K562 (cell line): ENCODE measurements around the gene GLIPR1. TPM values are rescaled to one million over a fixed set of nuclear protein-coding genes. Genes with fewer than 3 reads are reported as not detected.

Source experiments
- ATAC-seq: fragments of 200-7000 bp; cut with Tn5 transposase; 3 replicates; pipeline ENCODE4 v1.9.1; 2020; ENCODE audit warnings: moderate library complexity
- BruUV-seq: library from RNA; stranded (reverse); fragments of 400-500 nt; replicated peaks from 2 replicates; lab custom pipeline; 2021; lab: Mats Ljungman, UMichigan
- CTCF ChIA-PET: fragments of 300-600 bp; formaldehyde crosslinking; extraction: SDS; loops from one replicate; lab custom pipeline; 2021; ENCODE audit warnings: low intra/inter-chr PET ratio; lab: Yijun Ruan, JAX
- POLR2A ChIA-PET: fragments of 300-600, 350-650 bp; sonication (Branson Sonifier 250); formaldehyde crosslinking; extraction: SDS; loops from one replicate; lab custom pipeline; 2021; ENCODE audit warnings: antibody characterized with exemption, inconsistent platforms; lab: Yijun Ruan, JAX
- DNase-seq, 4 experiments: peaks; one replicate each; pipeline versions ENCODE4 v3.0.0 to v3.0.0-alpha.2; 2011 to 2018; ENCODE audit warnings: low spot score in 3 of 4, mixed read lengths in 3 of 4; ENCODE audit errors: extremely low read depth in 1 of 4
- FAIRE-seq: peaks from 2 replicates; lab custom pipeline; 2011; peaks lifted over from hg19 to GRCh38; lab: Jason Lieb, UNC
- H2AFZ ChIP-seq: 2 replicates; pipeline ENCODE4 v1.6.0; 2011; ENCODE audit warnings: low read depth, low read length, control low read depth, inconsistent platforms
- H3K27ac ChIP-seq: fragments of 200-600 bp; 3 replicates; pipeline ENCODE4 v1.8.0; 2011; ENCODE audit warnings: low read depth, mild to moderate bottlenecking, control low read depth, inconsistent platforms, low read length, moderate library complexity, mixed read lengths; ENCODE audit errors: extremely low read depth
- H3K27me3 ChIP-seq, 2 experiments: fragments of 300-600 bp in 1 of 2; 2 replicates in 1 of 2; 3 replicates in 1 of 2; pipeline versions ENCODE4 v1.6.0 to v1.8.0; 2011; ENCODE audit warnings: inconsistent platforms in 2 of 2, low read length in 2 of 2, mild to moderate bottlenecking in 1 of 2, mixed read lengths in 1 of 2, moderate library complexity in 1 of 2; ENCODE audit not compliant: control insufficient read depth in 2 of 2, insufficient read depth in 2 of 2
- H3K36me3 ChIP-seq: fragments of 300-600 bp; 3 replicates; pipeline ENCODE4 v1.8.0; 2011; ENCODE audit warnings: mild to moderate bottlenecking, low read length, inconsistent platforms; ENCODE audit not compliant: control insufficient read depth, insufficient read depth
- H3K4me1 ChIP-seq, 2 experiments: fragments of 200-600 bp in 1 of 2; replicated peaks in 1 of 2; 2 replicates in 1 of 2; 3 replicates in 1 of 2; pipeline versions ENCODE4 v1.5.1 to v1.8.0; 2011; ENCODE audit warnings: inconsistent platforms in 2 of 2, low read length in 2 of 2, mild to moderate bottlenecking in 1 of 2, mixed read lengths in 1 of 2, moderate library complexity in 1 of 2; ENCODE audit not compliant: control insufficient read depth in 2 of 2, insufficient read depth in 2 of 2
- H3K4me2 ChIP-seq: 2 replicates; pipeline ENCODE4 v1.6.1; 2011; ENCODE audit warnings: low read length, control low read depth, inconsistent platforms, mixed read lengths; ENCODE audit not compliant: insufficient read depth
- H3K4me3 ChIP-seq: fragments of 200-600 bp; sonication (generic), shearing (Covaris generic); 2 replicates; pipeline ENCODE4 v1.5.1; 2016; ENCODE audit warnings: control low read depth, inconsistent platforms
- H3K79me2 ChIP-seq: fragments of 200-600 bp; 3 replicates; pipeline ENCODE4 v1.8.0; 2011; ENCODE audit warnings: low read length, inconsistent platforms; ENCODE audit not compliant: control insufficient read depth, insufficient read depth
- H3K9ac ChIP-seq, 2 experiments: 2 replicates each; pipeline versions ENCODE4 v1.6.0 to v1.6.1; 2011; ENCODE audit warnings: low read depth in 2 of 2, low read length in 2 of 2, control low read depth in 1 of 2, inconsistent platforms in 1 of 2, mild to moderate bottlenecking in 1 of 2, mixed read lengths in 1 of 2; ENCODE audit not compliant: insufficient read depth in 1 of 2
- H3K9me1 ChIP-seq: one replicate; pipeline ENCODE4 v1.6.0; 2011; ENCODE audit warnings: inconsistent platforms, mild to moderate bottlenecking, low read length, moderate library complexity; ENCODE audit not compliant: control insufficient read depth, insufficient read depth
- H3K9me3 ChIP-seq: replicated peaks from 2 replicates; pipeline ENCODE4 v1.5.1; 2011; ENCODE audit warnings: low read depth, low read length, inconsistent platforms; ENCODE audit not compliant: control insufficient read depth, insufficient read depth
- H4K20me1 ChIP-seq: replicated peaks from 2 replicates; pipeline ENCODE4 v1.6.1; 2011; ENCODE audit warnings: low read length, inconsistent platforms, mixed read lengths; ENCODE audit not compliant: control insufficient read depth, insufficient read depth
- EWSR1 ChIP-seq: fragments of 450-650 bp; IDR thresholded peaks from 2 replicates; pipeline ENCODE4 v1.6.1; 2018; ENCODE audit warnings: borderline replicate concordance, mild to moderate bottlenecking, low read depth, moderate library complexity; ENCODE audit not compliant: partially characterized antibody
- FIP1L1 ChIP-seq: fragments of 200-400 bp; formaldehyde crosslinking; IDR thresholded peaks from 2 replicates; pipeline ENCODE4 v1.6.1; 2018; ENCODE audit warnings: mild to moderate bottlenecking, low read depth, low read length; ENCODE audit not compliant: poor library complexity, severe bottlenecking
- FUS ChIP-seq: fragments of 200-400 bp; formaldehyde crosslinking; optimal IDR thresholded peaks from 2 replicates; pipeline ENCODE3; 2017; ENCODE audit warnings: low read depth, low read length
- HNRNPL ChIP-seq: fragments of 200-400 bp; formaldehyde crosslinking; IDR thresholded peaks from 2 replicates; pipeline ENCODE4 v1.6.1; 2017; ENCODE audit warnings: low read depth, mild to moderate bottlenecking, low read length
- KDM1A ChIP-seq, 2 experiments: fragments of 450-650 bp; IDR thresholded peaks; 2 replicates each; pipeline ENCODE4 v1.6.1; 2016; ENCODE audit warnings: mild to moderate bottlenecking in 2 of 2
- MTA3 ChIP-seq: fragments of 450-650 bp; formaldehyde crosslinking; IDR thresholded peaks from 2 replicates; pipeline ENCODE4 v1.6.1; 2017; ENCODE audit warnings: mild to moderate bottlenecking, borderline replicate concordance
- NEUROD1 ChIP-seq: fragments of 150-350 bp; IDR thresholded peaks from 2 replicates; pipeline ENCODE4 v1.6.1; 2014; ENCODE audit warnings: borderline replicate concordance, low read length, low read depth; ENCODE audit not compliant: partially characterized antibody
- SAFB2 ChIP-seq: fragments of 200-400 bp; formaldehyde crosslinking; IDR thresholded peaks from 2 replicates; pipeline ENCODE4 v1.6.1; 2018; ENCODE audit warnings: borderline replicate concordance, low read length, low read depth, moderate library complexity; ENCODE audit not compliant: severe bottlenecking
- TEAD4 ChIP-seq, 2 experiments: sonication (generic) in 1 of 2; formaldehyde crosslinking in 1 of 2; IDR thresholded peaks; 2 replicates each; pipeline versions ENCODE4 v1.6.1 to v1.8.0; 2012 to 2022; ENCODE audit warnings: borderline replicate concordance in 1 of 2, inconsistent platforms in 1 of 2, low read length in 1 of 2, mild to moderate bottlenecking in 1 of 2, missing genetic modification reagents in 1 of 2
- ZNF12 ChIP-seq: sonication (generic); formaldehyde crosslinking; IDR thresholded peaks from 2 replicates; pipeline ENCODE4 v1.4.0; 2020; ENCODE audit warnings: mild to moderate bottlenecking, missing genetic modification reagents
- ZNF436 ChIP-seq: fragments of 250-450, 450-650 bp; sonication (Bioruptor Pico); formaldehyde crosslinking; IDR thresholded peaks from 2 replicates; pipeline ENCODE4 v1.7.0; 2020; ENCODE audit warnings: mild to moderate bottlenecking
- WGBS: fragments of 100-300 bp; shearing (Covaris generic); methylation state at CpG from one replicate; pipeline ENCODE4 v1.1.6; 2016; ENCODE audit warnings: low coverage, mixed read lengths; ENCODE audit not compliant: insufficient coverage; ENCODE audit errors: missing lambda C conversion rate; 5-methylcytosine and 5-hydroxymethylcytosine counted together
- in situ Hi-C: fragments of 300-500 bp; cut with MboI; formaldehyde crosslinking; loops from 4 replicates; pipeline ENCODE4 v1.15.0; 2018; ENCODE audit warnings: inconsistent platforms, mixed read lengths
- intact Hi-C: fragments of 100-400 bp; cut with micrococcal nuclease; formaldehyde crosslinking; loops from 2 replicates; pipeline ENCODE4 v1.14.2; 2022
- polyA plus RNA-seq, 8 experiments: library from polyadenylated mRNA; depleted of rRNA in 4 of 8; stranded (reverse) in 5 of 8; unstranded in 3 of 8; fragments of >200 nt; fragmentation: Nextera tagmentation in 2 of 8; fragmentation: Illumina TruSeq in 1 of 8; extraction: Ambion mirVana in 2 of 8; extraction: Trizol in 1 of 8; gene quantifications; 2 replicates each; pipeline versions ENCODE4 v1.2.1 to v1.2.3, GENCODE V29; 2011 to 2014; ENCODE audit warnings: inconsistent platforms in 1 of 8, missing spikeins in 1 of 8
- total RNA-seq, 7 experiments: library from RNA; depleted of rRNA in 6 of 7; stranded (reverse); fragments of >200 nt in 6 of 7; fragmentation: Illumina TruSeq in 2 of 7; extraction: Trizol in 2 of 7; gene quantifications; 2 replicates each; pipeline versions ENCODE4 v1.2.1 to v1.2.3, GENCODE V29; 2011 to 2021; ENCODE audit warnings: low replicate concordance in 1 of 7
- TF ChIP-seq, protein P1 (sequence below): fragments of 450-650 bp; formaldehyde crosslinking; conservative IDR thresholded peaks from 2 replicates; pipeline ENCODE4 v1.4.0; 2022; ENCODE audit warnings: mild to moderate bottlenecking, missing genetic modification characterization

GLIPR1 gene
- total and polyA plus RNA-seq, 9 of the 15 experiments (the other 6 are each of a cell fraction or from before 2014, with no cell fraction given) = 0.26 to 2.1 (median 1.2) TPM

DNA sequence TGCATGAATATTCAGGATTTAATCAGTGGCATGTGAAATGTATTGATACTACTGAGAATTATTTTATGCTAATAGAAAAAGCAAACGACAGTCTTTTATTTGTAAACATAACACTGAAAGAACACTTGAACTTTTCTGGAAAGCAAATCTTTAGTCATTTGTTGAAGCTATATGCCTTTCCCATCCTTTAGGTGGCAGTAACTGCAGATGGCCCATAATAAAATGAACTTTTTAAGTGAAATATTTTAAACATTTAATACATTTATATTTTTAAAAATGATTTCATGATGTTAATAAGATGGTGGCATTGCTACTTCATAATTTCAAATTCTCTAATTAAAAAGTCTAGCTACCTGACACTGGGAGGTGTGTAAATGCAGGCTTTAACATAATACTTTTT is 44.7 kb downstream of the GLIPR1 start:
- Histone ChIP-seq H3K4me1 (no peaks in the 10 kb centered on the region), H2AFZ (no peak overlapping the region), H3K9me1 (no peaks in the 10 kb centered on the region), H3K9ac (no peak overlapping the region), H3K27ac (no peak overlapping the region), H3K27me3 (no peaks in the 10 kb centered on the region), H3K4me3 (no peak overlapping the region), H3K36me3 (no peaks in the 10 kb centered on the region), H3K4me2 (no peak overlapping the region), H3K9me3 (no peaks in the 10 kb centered on the region), H4K20me1 (no peaks in the 10 kb centered on the region), H3K79me2 (no peaks in the 10 kb centered on the region)
- in situ Hi-C loops = no loop called here
- CTCF ChIA-PET = no interaction called here
- POLR2A ChIA-PET = interaction anchor here (0.9 kb wide), 1 partner anchor 14 kb away, joined by 3 read pairs; no protein-coding TSS in a partner anchor
- DNase-seq = no peak
- no TSS peak for BruUV-seq
- ATAC-seq = no peak
- intact Hi-C loops = loop anchor here (5.0 to 10.0 kb wide), 2 partner anchors 200 to 822 kb away; partner anchors contain the start of gene BBS10
- FAIRE-seq = no peak
- 0% methylated on average over 1 of the region's 1 CpG for WGBS
- TF ChIP-seq KDM1A (IDR thresholded peaks at IDR 0.05) (no peak), SAFB2 (no peak), FUS (no peak), TEAD4 (IDR thresholded peaks at IDR 0.05; ENCODE audit: low read length) (no peak), TEAD4 (CRISPR knock-in tag; IDR thresholded peaks at IDR 0.05; ENCODE audit: borderline replicate concordance) (no peak), MTA3 (no peak), EWSR1 (no peak), FIP1L1 (no peak), ZNF436 (CRISPR knock-in tag) (no peak), NEUROD1 (no peak), ZNF12 (no peak), HNRNPL (no peak)
- TF ChIP-seq, protein P1, sequence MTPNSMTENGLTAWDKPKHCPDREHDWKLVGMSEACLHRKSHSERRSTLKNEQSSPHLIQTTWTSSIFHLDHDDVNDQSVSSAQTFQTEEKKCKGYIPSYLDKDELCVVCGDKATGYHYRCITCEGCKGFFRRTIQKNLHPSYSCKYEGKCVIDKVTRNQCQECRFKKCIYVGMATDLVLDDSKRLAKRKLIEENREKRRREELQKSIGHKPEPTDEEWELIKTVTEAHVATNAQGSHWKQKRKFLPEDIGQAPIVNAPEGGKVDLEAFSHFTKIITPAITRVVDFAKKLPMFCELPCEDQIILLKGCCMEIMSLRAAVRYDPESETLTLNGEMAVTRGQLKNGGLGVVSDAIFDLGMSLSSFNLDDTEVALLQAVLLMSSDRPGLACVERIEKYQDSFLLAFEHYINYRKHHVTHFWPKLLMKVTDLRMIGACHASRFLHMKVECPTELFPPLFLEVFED (CRISPR knock-in tag) = no peak
- TF ChIP-seq, all 486 proteins: peak for 0
